HEK293 (cell line): ENCODE measurements around the gene PTPRF.

Source experiments
- CTCF ChIA-PET: fragments of 350-600 bp; formaldehyde crosslinking; extraction: SDS; loops from one replicate; lab custom pipeline; 2021; ENCODE audit warnings: antibody characterized with exemption; lab: Yijun Ruan, JAX
- POLR2A ChIA-PET: fragments of 300-600 bp; formaldehyde crosslinking; extraction: SDS; loops from one replicate; lab custom pipeline; 2020; ENCODE audit warnings: antibody characterized with exemption, inconsistent platforms; lab: Yijun Ruan, JAX
- H3K27ac ChIP-seq: fragments of 200-500 bp; sonication (Bioruptor generic); 2 replicates; pipeline ENCODE4 v1.5.1; 2014; ENCODE audit warnings: low read depth, low read length, control low read depth, inconsistent platforms; ENCODE audit errors: extremely low read depth
- H3K36me3 ChIP-seq, 2 experiments: fragments of 200-500 bp in 1 of 2; sonication (Bioruptor generic) in 1 of 2; 1 replicate in 1 of 2; 2 replicates in 1 of 2; pipeline ENCODE4 v1.5.1; 2014 to 2017; ENCODE audit warnings: inconsistent platforms in 2 of 2, low read length in 2 of 2; ENCODE audit not compliant: control insufficient read depth in 2 of 2, insufficient read depth in 1 of 2
- H3K4me1 ChIP-seq: fragments of 200-500 bp; sonication (Bioruptor generic); 2 replicates; pipeline ENCODE4 v1.5.1; 2014; ENCODE audit warnings: mild to moderate bottlenecking, low read length, inconsistent platforms; ENCODE audit not compliant: control insufficient read depth, insufficient read depth
- H3K4me3 ChIP-seq: 2 replicates; pipeline ENCODE4 v1.5.1; 2011; ENCODE audit warnings: low read depth, mild to moderate bottlenecking, control low read depth, low read length, moderate library complexity
- H3K9me3 ChIP-seq: fragments of 200-500 bp; sonication (Bioruptor generic); 2 replicates; pipeline ENCODE4 v1.5.1; 2014; ENCODE audit warnings: low read depth, low read length, inconsistent platforms; ENCODE audit not compliant: control insufficient read depth, insufficient read depth
- AEBP2 ChIP-seq: fragments of 450-650 bp; formaldehyde crosslinking; IDR thresholded peaks from 2 replicates; pipeline ENCODE4 v1.5.1; 2016; ENCODE audit warnings: missing biosample characterization, missing genetic modification characterization, borderline replicate concordance
- ELK4 ChIP-seq: IDR thresholded peaks from 2 replicates; pipeline ENCODE4 v1.6.1; 2011; ENCODE audit warnings: mild to moderate bottlenecking, low read depth, low read length, borderline replicate concordance
- HOXC10 ChIP-seq: sonication (generic); formaldehyde crosslinking; IDR thresholded peaks from 2 replicates; pipeline ENCODE4 v1.8.1; 2023; ENCODE audit warnings: mild to moderate bottlenecking, missing genetic modification reagents
- RBAK ChIP-seq: fragments of 450-650 bp; formaldehyde crosslinking; IDR thresholded peaks from 2 replicates; pipeline ENCODE4 v1.5.1; 2016; ENCODE audit warnings: missing biosample characterization, missing genetic modification characterization
- SALL2 ChIP-seq: fragments of 450-650 bp; formaldehyde crosslinking; IDR thresholded peaks from 2 replicates; pipeline ENCODE4 v1.5.0; 2017; ENCODE audit warnings: missing biosample characterization, mild to moderate bottlenecking, missing genetic modification characterization, borderline replicate concordance
- ZBTB20 ChIP-seq: fragments of 450-650 bp; formaldehyde crosslinking; IDR thresholded peaks from 2 replicates; pipeline ENCODE4 v1.5.1; 2016; ENCODE audit warnings: missing biosample characterization, missing genetic modification characterization
- ZBTB8A ChIP-seq: fragments of 450-650 bp; formaldehyde crosslinking; IDR thresholded peaks from 2 replicates; pipeline ENCODE4 v1.5.1; 2016; ENCODE audit warnings: missing biosample characterization, missing genetic modification characterization
- ZEB2 ChIP-seq: fragments of 450-650 bp; formaldehyde crosslinking; IDR thresholded peaks from 2 replicates; pipeline ENCODE4 v1.5.1; 2016; ENCODE audit warnings: missing biosample characterization, missing genetic modification characterization
- ZNF132 ChIP-seq: fragments of 450-650 bp; formaldehyde crosslinking; IDR thresholded peaks from 2 replicates; pipeline ENCODE4 v1.5.1; 2017; ENCODE audit warnings: missing biosample characterization, missing genetic modification characterization, borderline replicate concordance
- ZNF23 ChIP-seq: fragments of 450-650 bp; formaldehyde crosslinking; IDR thresholded peaks from 2 replicates; pipeline ENCODE4 v1.5.1; 2016; ENCODE audit warnings: missing biosample characterization, missing genetic modification characterization, borderline replicate concordance
- ZNF302 ChIP-seq: fragments of 450-650 bp; formaldehyde crosslinking; IDR thresholded peaks from 2 replicates; pipeline ENCODE4 v1.5.1; 2016; ENCODE audit warnings: missing biosample characterization, missing genetic modification characterization, low read depth
- ZNF48 ChIP-seq: fragments of 450-650 bp; formaldehyde crosslinking; IDR thresholded peaks from 2 replicates; pipeline ENCODE4 v1.5.1; 2016; ENCODE audit warnings: missing biosample characterization, missing genetic modification characterization
- ZNF596 ChIP-seq: fragments of 450-650 bp; IDR thresholded peaks from 2 replicates; pipeline ENCODE4 v1.5.0; 2018; ENCODE audit warnings: missing biosample characterization, mild to moderate bottlenecking, missing genetic modification characterization, moderate library complexity
- ZNF843 ChIP-seq: fragments of 450-650 bp; formaldehyde crosslinking; IDR thresholded peaks from 2 replicates; pipeline ENCODE4 v1.5.1; 2016; ENCODE audit warnings: missing biosample characterization, missing genetic modification characterization
- TF ChIP-seq, protein P1 (sequence below): fragments of 450-650 bp; formaldehyde crosslinking; IDR thresholded peaks from 2 replicates; pipeline ENCODE4 v1.5.1; 2017; ENCODE audit warnings: missing biosample characterization, missing genetic modification characterization

PTPRF gene

DNA sequence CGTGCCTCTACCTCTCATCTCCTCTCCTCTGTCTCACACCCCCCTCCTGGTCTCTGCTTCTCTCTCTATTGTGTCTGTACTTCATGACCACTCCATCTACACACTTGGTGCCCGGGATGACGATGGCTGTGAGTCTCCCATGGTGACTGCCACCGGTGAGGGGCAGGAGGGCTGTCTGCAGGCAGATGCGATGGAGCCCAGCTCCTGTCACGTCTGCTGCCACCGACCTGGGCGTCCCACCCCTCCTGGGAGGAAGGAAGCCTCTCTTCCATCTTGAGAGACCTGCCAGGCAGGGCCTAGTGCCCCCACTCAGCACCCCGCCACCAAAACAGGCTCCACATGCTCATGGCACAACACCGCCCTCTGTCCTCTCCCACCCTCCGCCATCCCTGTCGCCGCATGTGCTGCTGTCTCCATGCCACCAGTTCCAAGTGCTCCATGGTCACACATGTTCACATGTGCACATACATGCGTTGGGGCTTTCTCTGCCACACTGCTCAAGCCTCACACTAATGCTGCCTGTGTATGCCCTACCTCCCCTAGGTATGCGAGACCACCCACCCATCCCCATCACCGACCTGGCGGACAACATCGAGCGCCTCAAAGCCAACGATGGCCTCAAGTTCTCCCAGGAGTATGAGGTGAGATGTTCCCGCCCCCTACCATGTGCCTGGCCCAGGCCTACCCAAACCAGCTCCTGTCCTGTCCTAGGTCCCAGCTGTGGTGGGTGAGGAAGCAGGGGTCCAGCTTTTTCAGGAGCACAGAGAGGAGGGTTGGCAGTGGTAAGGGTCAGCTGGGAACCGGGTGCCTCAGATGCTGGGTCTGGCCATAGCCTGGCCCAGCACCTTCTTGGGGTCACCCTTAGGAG lies 82.6 kb downstream of the PTPRF start:
- POLR2A ChIA-PET, result no interaction called here
- H3K36me3 ChIP-seq, result peaks cover 5 to 83% of the 10 kb centered on the region in 2 experiments; a peak in 2 of 3 replicates

GRCh38 chr1:43614211-43614610 lies 83.5 kb downstream of the PTPRF start:
- Histone ChIP-seq H3K36me3 (peaks cover 5 to 83% of the 10 kb centered on the region in 2 experiments; a peak in 2 of 3 replicates), H3K27ac (no peak overlapping the region), H3K9me3 (no peaks in the 10 kb centered on the region), H3K4me3 (no peak overlapping the region), H3K4me1 (no peaks in the 10 kb centered on the region)
- ChIA-PET POLR2A (interaction anchor here (1.2 kb wide), 1 partner anchor 36 kb away, joined by 3 read pairs; the partner anchor contains the start of gene KDM4A), CTCF (interaction anchor here (0.5 to 0.6 kb wide), 2 partner anchors 20 to 60 kb away, joined by 3 to 4 read pairs; no protein-coding TSS in a partner anchor)
- TF ChIP-seq ZNF302 (tag by site-specific recombination) (no peak), ZNF596 (tag by site-specific recombination) (no peak), ZBTB8A (no peak), ZNF23 (no peak), ZNF132 (tag by site-specific recombination) (no peak), ZNF843 (tag by site-specific recombination) (no peak), ZBTB20 (tag by site-specific recombination) (no peak), SALL2 (tag by site-specific recombination) (no peak), ZNF48 (no peak)
- TF ChIP-seq, protein P1, sequence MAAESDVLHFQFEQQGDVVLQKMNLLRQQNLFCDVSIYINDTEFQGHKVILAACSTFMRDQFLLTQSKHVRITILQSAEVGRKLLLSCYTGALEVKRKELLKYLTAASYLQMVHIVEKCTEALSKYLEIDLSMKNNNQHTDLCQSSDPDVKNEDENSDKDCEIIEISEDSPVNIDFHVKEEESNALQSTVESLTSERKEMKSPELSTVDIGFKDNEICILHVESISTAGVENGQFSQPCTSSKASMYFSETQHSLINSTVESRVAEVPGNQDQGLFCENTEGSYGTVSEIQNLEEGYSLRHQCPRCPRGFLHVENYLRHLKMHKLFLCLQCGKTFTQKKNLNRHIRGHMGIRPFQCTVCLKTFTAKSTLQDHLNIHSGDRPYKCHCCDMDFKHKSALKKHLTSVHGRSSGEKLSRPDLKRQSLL (tag by site-specific recombination), result no peak

More for the DNA sequence above, 82.6 kb downstream of the PTPRF start:
- Histone ChIP-seq H3K4me1 (no peaks in the 10 kb centered on the region), H3K27ac (no peak overlapping the region), H3K9me3 (no peaks in the 10 kb centered on the region), H3K4me3 (no peak overlapping the region)
- CTCF ChIA-PET, result interaction anchor here (0.5 kb wide), 1 partner anchor 21 kb away, joined by 4 read pairs; no protein-coding TSS in a partner anchor
- TF ChIP-seq ZBTB20 (tag by site-specific recombination) (no peak), ELK4 (no peak), RBAK (tag by site-specific recombination) (no peak), HOXC10 (CRISPR knock-in tag) (no peak), ZEB2 (tag by site-specific recombination) (no peak)
- TF ChIP-seq, all 188 proteins: peak for 0

- ChIA-PET CTCF (no interaction called here), POLR2A (interaction anchor here (1.2 kb wide), 1 partner anchor 35 kb away, joined by 3 read pairs; the partner anchor contains the start of gene KDM4A)
- H3K27ac ChIP-seq, result no peak overlapping the region
- TF ChIP-seq AEBP2 (tag by site-specific recombination), result no peak
- H3K4me3 ChIP-seq, result no peak overlapping the region
- no peaks in the 10 kb centered on the region for H3K9me3 ChIP-seq
- no peaks in the 10 kb centered on the region for H3K4me1 ChIP-seq
- peaks cover 3 to 83% of the 10 kb centered on the region in 2 experiments; a peak in 2 of 3 replicates for H3K36me3 ChIP-seq
Measured at GRCh38 chr1:43614891-43615290, 84.2 kb downstream of the PTPRF start.
